Endothelial cell (in vitro differentiated cells): Measurements from ENCODE around the gene RAD18. TPM values are rescaled to one million over a fixed set of nuclear protein-coding genes. Genes with fewer than 3 reads are reported as not detected.

Experiments
- DNase-seq: peaks from one replicate; pipeline ENCODE4 v3.0.0; 2021; ENCODE audit warnings: low spot score
- H3K27ac Mint-ChIP-seq: one replicate; pipeline ENCODE4 v1.8.0; 2021; ENCODE audit warnings: mixed read lengths, inconsistent platforms; ENCODE audit not compliant: unreplicated experiment
- H3K27me3 Mint-ChIP-seq: one replicate; pipeline ENCODE4 v1.8.0; 2021; ENCODE audit warnings: mild to moderate bottlenecking, moderate library complexity, mixed read lengths, inconsistent platforms; ENCODE audit not compliant: unreplicated experiment
- H3K36me3 Mint-ChIP-seq: one replicate; pipeline ENCODE4 v1.8.0; 2021; ENCODE audit warnings: mild to moderate bottlenecking, low read depth, mixed read lengths, inconsistent platforms; ENCODE audit not compliant: unreplicated experiment
- H3K4me1 Mint-ChIP-seq: one replicate; pipeline ENCODE4 v1.8.0; 2021; ENCODE audit warnings: mild to moderate bottlenecking, mixed read lengths, inconsistent platforms; ENCODE audit not compliant: unreplicated experiment
- H3K4me3 Mint-ChIP-seq: one replicate; pipeline ENCODE4 v1.8.0; 2021; ENCODE audit warnings: mild to moderate bottlenecking, mixed read lengths, inconsistent platforms; ENCODE audit not compliant: unreplicated experiment
- H3K9me3 Mint-ChIP-seq: one replicate; pipeline ENCODE4 v1.8.0; 2021; ENCODE audit warnings: mixed read lengths, inconsistent platforms; ENCODE audit not compliant: unreplicated experiment
- total RNA-seq: library from RNA; stranded (reverse); fragmentation: NEBNext Ultra II Directional; extraction: Animal tissue kit (Norgen Biotek cat#: 25700); gene quantifications from one replicate; pipeline ENCODE4 v1.2.1, GENCODE V29; 2021; ENCODE audit not compliant: unreplicated experiment
- TF ChIP-seq, protein P1 (sequence below): fragments of 200-600 bp; sonication (generic); IDR thresholded peaks from one replicate; pipeline ENCODE4 v1.5.0; 2021; ENCODE audit warnings: antibody characterized with exemption; ENCODE audit not compliant: unreplicated experiment

RAD18 gene
- total RNA-seq, 1 donor from 2014 or later, result 12.2 TPM

GRCh38 chr3:8857720-8858367, 105.4 kb downstream of the RAD18 start:
- H3K9me3 Mint-ChIP-seq, result no peaks in the 10 kb centered on the region
- no peaks in the 10 kb centered on the region for H3K4me1 Mint-ChIP-seq
- H3K27me3 Mint-ChIP-seq, result peaks cover 5% of the 10 kb centered on the region
- no peak overlapping the region for H3K27ac Mint-ChIP-seq
- no peak overlapping the region for H3K4me3 Mint-ChIP-seq
- H3K36me3 Mint-ChIP-seq, result no peaks in the 10 kb centered on the region
- DNase-seq, result no peak
- TF ChIP-seq, protein P1, sequence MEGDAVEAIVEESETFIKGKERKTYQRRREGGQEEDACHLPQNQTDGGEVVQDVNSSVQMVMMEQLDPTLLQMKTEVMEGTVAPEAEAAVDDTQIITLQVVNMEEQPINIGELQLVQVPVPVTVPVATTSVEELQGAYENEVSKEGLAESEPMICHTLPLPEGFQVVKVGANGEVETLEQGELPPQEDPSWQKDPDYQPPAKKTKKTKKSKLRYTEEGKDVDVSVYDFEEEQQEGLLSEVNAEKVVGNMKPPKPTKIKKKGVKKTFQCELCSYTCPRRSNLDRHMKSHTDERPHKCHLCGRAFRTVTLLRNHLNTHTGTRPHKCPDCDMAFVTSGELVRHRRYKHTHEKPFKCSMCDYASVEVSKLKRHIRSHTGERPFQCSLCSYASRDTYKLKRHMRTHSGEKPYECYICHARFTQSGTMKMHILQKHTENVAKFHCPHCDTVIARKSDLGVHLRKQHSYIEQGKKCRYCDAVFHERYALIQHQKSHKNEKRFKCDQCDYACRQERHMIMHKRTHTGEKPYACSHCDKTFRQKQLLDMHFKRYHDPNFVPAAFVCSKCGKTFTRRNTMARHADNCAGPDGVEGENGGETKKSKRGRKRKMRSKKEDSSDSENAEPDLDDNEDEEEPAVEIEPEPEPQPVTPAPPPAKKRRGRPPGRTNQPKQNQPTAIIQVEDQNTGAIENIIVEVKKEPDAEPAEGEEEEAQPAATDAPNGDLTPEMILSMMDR, result no peak

GRCh38 chr3:8856721-8857120, 106.6 kb downstream of the RAD18 start:
- DNase-seq, result no peak
- TF ChIP-seq, protein P1, result no peak
- Mint-ChIP-seq H3K27me3 (peaks cover 5% of the 10 kb centered on the region), H3K4me1 (no peaks in the 10 kb centered on the region), H3K27ac (no peak overlapping the region), H3K9me3 (no peaks in the 10 kb centered on the region), H3K4me3 (no peak overlapping the region), H3K36me3 (no peaks in the 10 kb centered on the region)

GRCh38 chr3:8856071-8856470, 107.2 kb downstream of the RAD18 start:
- H3K4me1 Mint-ChIP-seq, result no peaks in the 10 kb centered on the region
- H3K27ac Mint-ChIP-seq, result no peak overlapping the region
- no peaks in the 10 kb centered on the region for H3K36me3 Mint-ChIP-seq
- TF ChIP-seq, protein P1, result no peak
- no peak for DNase-seq
- no peaks in the 10 kb centered on the region for H3K9me3 Mint-ChIP-seq
- peaks cover 6% of the 10 kb centered on the region for H3K27me3 Mint-ChIP-seq
- H3K4me3 Mint-ChIP-seq, result no peak overlapping the region

DNA sequence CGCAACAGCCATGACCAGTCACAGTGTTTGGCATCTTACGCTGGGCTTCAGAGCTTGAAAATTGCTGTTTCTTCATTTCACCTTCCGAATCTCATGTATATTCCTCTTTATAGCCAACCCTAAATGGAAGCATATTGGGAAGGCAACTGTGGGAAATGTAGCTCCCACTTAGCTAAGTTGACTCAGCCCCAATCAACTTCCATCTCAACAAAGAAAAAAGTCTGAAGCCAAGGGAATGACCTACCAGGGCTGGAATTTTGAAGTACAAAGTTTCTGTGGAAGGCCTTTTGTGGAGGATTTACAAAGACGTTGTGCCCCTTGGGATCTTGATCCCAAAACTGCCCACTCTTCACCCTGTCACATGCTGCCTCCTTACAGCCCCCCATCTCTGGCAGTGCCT, 108.6 kb downstream of the RAD18 start:
- no peaks in the 10 kb centered on the region for H3K36me3 Mint-ChIP-seq
- H3K27ac Mint-ChIP-seq, result no peak overlapping the region
- peaks cover 7% of the 10 kb centered on the region for H3K27me3 Mint-ChIP-seq
- H3K4me3 Mint-ChIP-seq, result no peak overlapping the region
- peaks cover 3% of the 10 kb centered on the region for H3K4me1 Mint-ChIP-seq
- H3K9me3 Mint-ChIP-seq, result no peaks in the 10 kb centered on the region
- TF ChIP-seq, protein P1, result no peak
- no peak for DNase-seq

GRCh38 chr3:8853081-8853480, 110.2 kb downstream of the RAD18 start:
- Mint-ChIP-seq H3K36me3 (no peaks in the 10 kb centered on the region), H3K9me3 (no peaks in the 10 kb centered on the region), H3K4me3 (no peak overlapping the region), H3K27ac (no peak overlapping the region), H3K27me3 (peaks cover 7% of the 10 kb centered on the region), H3K4me1 (peaks cover 8% of the 10 kb centered on the region)
- TF ChIP-seq, protein P1, result no peak
- no peak for DNase-seq
